DMS79 treated with DMSO at 0.1 percent for 48 hours (cell line): ENCODE data around the gene HRCT1.

ENCODE experiments used
- DNase-seq: peaks from one replicate; lab custom pipeline; 2025; lab: John Stamatoyannopoulos, UW

HRCT1 gene

DNA sequence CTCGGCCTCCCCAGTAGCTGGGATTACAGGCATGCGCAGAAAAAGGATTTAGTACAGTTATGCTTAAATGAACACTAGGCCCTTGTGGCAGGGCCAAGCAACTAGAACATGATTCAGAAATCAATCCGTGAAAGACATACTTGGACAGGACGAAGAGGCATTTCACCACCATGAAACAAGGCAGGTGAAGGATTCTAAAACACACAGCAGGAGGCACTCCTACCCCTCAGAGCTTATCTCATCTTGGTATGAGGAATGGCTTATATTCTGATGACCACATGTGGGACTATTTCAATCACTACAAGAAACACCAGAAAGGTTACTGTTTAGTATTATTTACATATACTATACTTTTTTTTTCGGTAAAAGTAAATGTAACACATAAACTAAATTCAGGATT is 36.3 kb downstream of the HRCT1 start:
- no peak for DNase-seq

DNA sequence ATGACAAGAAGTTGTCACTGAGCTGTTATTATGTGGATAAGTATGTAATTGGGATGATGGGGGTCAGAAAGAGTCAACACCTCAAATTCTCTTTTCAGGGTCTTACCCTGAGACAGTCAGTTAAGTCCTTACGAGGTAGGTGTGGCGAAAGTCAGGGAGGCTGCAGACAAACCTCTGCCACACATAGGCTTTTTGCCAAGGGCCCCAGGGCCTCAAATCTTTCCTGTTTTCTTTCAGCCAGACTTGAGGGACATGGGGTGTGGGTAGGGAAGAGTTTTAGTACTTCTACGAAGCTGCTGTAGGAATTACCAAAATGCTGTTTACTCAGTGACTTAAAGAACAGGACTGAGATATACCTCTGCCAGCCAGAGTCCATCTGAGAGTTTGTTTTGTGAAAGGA is 38.2 kb downstream of the HRCT1 start:
- no peak for DNase-seq

GRCh38 chr9:35944841-35945240 is 38.8 kb downstream of the HRCT1 start:
- no peak for DNase-seq

GRCh38 chr9:35945341-35946018 is 39.5 kb downstream of the HRCT1 start:
- DNase-seq = peak; percentile 32

DNA sequence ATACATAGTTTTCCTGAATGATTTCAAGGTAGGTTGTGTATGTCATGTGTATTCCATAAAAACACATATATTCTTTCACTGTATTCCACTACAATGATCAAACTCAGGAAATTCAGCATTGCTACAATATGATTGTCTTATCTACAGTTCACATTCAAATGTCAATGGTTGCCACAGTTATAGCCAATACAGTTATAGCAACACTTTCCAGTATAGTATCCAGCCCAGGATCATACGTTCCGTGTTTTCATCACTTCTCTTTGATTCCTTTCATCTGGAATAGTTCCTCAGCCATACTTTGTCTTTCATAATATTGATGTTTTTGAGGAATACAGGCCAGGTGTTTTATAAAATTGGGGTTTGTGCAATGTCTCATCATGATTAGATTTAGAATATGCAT is 42.4 kb downstream of the HRCT1 start:
- DNase-seq = no peak

- no peak for DNase-seq
Measured at GRCh38 chr9:35948901-35949318, 42.9 kb downstream of the HRCT1 start.

DNA sequence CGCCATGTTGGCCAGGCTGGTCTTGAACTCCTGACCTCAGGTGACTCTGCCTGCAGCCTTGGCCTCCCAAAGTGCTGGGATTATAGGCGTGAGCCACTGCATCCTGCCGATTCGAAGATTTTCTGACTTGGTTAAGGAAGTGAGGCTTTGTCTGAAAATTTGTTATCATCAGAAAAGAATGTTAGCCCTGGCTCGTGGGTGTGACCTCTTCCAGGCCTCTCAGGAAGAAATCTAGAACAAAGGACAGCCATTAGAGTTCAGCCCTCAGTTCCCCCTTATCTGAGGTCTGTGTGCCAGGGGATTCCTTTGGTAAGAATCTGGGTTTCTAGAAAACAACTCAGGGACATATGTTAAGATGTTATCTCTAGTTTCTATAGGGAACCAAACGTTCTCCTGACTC is 45.7 kb downstream of the HRCT1 start:
- DNase-seq = no peak

DNA sequence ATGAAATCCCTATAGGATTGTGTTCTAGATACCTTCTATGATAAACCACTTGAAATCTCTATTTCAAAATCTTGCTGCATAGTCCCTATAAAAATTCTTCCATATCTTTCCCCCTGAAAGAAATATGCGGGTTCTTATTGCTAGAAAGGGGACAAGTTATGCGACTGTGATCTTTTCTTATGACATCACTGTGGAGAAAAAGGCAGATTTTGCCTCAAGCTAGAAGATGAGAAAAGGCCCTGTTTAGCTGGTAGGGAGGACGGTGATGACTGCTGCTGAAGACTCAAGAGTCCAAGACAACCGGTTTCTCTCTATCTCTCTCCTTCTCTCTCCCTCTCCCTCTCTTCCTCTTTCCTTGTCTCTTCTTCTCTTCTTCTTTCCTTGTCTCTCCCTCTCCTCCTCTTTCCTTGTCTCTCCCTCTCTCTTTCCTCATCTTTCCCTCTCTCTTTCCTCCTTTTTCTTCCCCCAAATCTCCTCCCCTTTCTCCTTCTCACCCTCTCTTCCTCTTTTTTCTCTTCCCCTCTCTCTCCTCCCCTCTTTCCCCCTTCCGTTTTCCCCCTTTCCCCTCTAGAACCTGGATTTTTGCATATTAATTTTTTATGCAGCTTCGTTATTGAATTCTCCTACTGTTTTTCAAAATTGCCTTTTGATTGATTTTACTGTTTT is 46.7 kb downstream of the HRCT1 start:
- no peak for DNase-seq

GRCh38 chr9:35954942-35955546 is 49.0 kb downstream of the HRCT1 start:
- peak; percentile 77 for DNase-seq

GRCh38 chr9:35956651-35957050 is 50.6 kb downstream of the HRCT1 start:
- no peak for DNase-seq
